Measurements from ENCODE around the gene RTN4R.

Gene RTN4R

GRCh38 chr22:20254975-20255946 is 12.9 kb downstream of the RTN4R start:
- peak in 1 of 2 experiments; percentile 34 for DNase-seq

- no peak for DNase-seq
Observed at GRCh38 chr22:20253161-20253560, 15.0 kb downstream of the RTN4R start.

- no peak for DNase-seq
Observed at GRCh38 chr22:20251981-20252380, 16.1 kb downstream of the RTN4R start.

- DNase-seq: no peak
Observed at GRCh38 chr22:20251491-20251890, 16.6 kb downstream of the RTN4R start.

GRCh38 chr22:20249797-20250354 is 18.2 kb downstream of the RTN4R start:
- peak; percentile 58 to 75 for DNase-seq

GRCh38 chr22:20248461-20248978 is 19.6 kb downstream of the RTN4R start:
- DNase-seq: no peak

GRCh38 chr22:20247608-20248171 is 20.4 kb downstream of the RTN4R start:
- DNase-seq: no peak

- DNase-seq: no peak
Observed at GRCh38 chr22:20247010-20247505, 21.1 kb downstream of the RTN4R start.

GRCh38 chr22:20246368-20247009 is 21.6 kb downstream of the RTN4R start:
- no peak for DNase-seq

- DNase-seq: no peak
Observed at GRCh38 chr22:20245577-20246367, 22.3 kb downstream of the RTN4R start.

GRCh38 chr22:20244691-20245576 is 23.2 kb downstream of the RTN4R start:
- peak; percentile 16 to 40 for DNase-seq

GRCh38 chr22:20244250-20244648 is 23.9 kb downstream of the RTN4R start:
- no peak for DNase-seq

- DNase-seq: peak; percentile 70 to 86
Observed at GRCh38 chr22:20243537-20244249, 24.4 kb downstream of the RTN4R start.

GRCh38 chr22:20243176-20243536 is 25.0 kb downstream of the RTN4R start:
- no peak for DNase-seq

GRCh38 chr22:20242393-20243175 is 25.5 kb downstream of the RTN4R start:
- DNase-seq: no peak

- no peak for DNase-seq
Observed at GRCh38 chr22:20241579-20242392, 26.3 kb downstream of the RTN4R start.

GRCh38 chr22:20240900-20241299 is 27.2 kb downstream of the RTN4R start:
- no peak for DNase-seq

- DNase-seq: no peak
Observed at GRCh38 chr22:20240447-20240764, 27.7 kb downstream of the RTN4R start.
